NCI-H446 (cell line): ENCODE results near the gene PGR.
"Not testable (repeated sequence)": the region's sequence is repeated elsewhere in the genome, so short reads cannot be mapped to it uniquely, and the experiment has no call there.

Source experiments
- DNase-seq, 2 experiments: peaks; one replicate each; lab custom pipeline; 2025; lab: John Stamatoyannopoulos, UW

Gene PGR

GRCh38 chr11:101082813-101083212 lies 46.8 kb downstream of the PGR start:
- DNase-seq = no peak

- no peak for DNase-seq
Measured at GRCh38 chr11:101063706-101064105, 65.9 kb downstream of the PGR start.

- no peak for DNase-seq
Measured at GRCh38 chr11:101061606-101062005, 68.0 kb downstream of the PGR start.

- no peak for DNase-seq
Measured at GRCh38 chr11:101059331-101059730, 70.3 kb downstream of the PGR start.

- DNase-seq = no peak
Measured at GRCh38 chr11:101053492-101053891, 76.1 kb downstream of the PGR start.

GRCh38 chr11:101051677-101052076 lies 77.9 kb downstream of the PGR start:
- no peak for DNase-seq

- no peak for DNase-seq
Measured at GRCh38 chr11:101049813-101050212, 79.8 kb downstream of the PGR start.

GRCh38 chr11:101049123-101049522 lies 80.5 kb downstream of the PGR start:
- DNase-seq = no peak

- no peak for DNase-seq
Measured at GRCh38 chr11:101048479-101048878, 81.1 kb downstream of the PGR start.

GRCh38 chr11:101046947-101047346 lies 82.7 kb downstream of the PGR start:
- no peak for DNase-seq

- no peak for DNase-seq
Measured at GRCh38 chr11:101045415-101045814, 84.2 kb downstream of the PGR start.

GRCh38 chr11:101043940-101044339 lies 85.7 kb downstream of the PGR start:
- no peak for DNase-seq

- no peak for DNase-seq
Measured at GRCh38 chr11:101035872-101036271, 93.7 kb downstream of the PGR start.

GRCh38 chr11:101034076-101034475 lies 95.5 kb downstream of the PGR start:
- no peak for DNase-seq

GRCh38 chr11:101032991-101033390 lies 96.6 kb downstream of the PGR start:
- DNase-seq = no peak

- no peak for DNase-seq
Measured at GRCh38 chr11:101031713-101032112, 97.9 kb downstream of the PGR start.

GRCh38 chr11:101030692-101031091 lies 98.9 kb downstream of the PGR start:
- no peak for DNase-seq

GRCh38 chr11:101030015-101030414 lies 99.6 kb downstream of the PGR start:
- DNase-seq = no peak

GRCh38 chr11:101028644-101029043 lies 101.0 kb downstream of the PGR start:
- DNase-seq = no peak

- DNase-seq = no peak
Measured at GRCh38 chr11:101022256-101022655, 107.4 kb downstream of the PGR start.

GRCh38 chr11:101019870-101020269 lies 109.7 kb downstream of the PGR start:
- no peak for DNase-seq

- DNase-seq = no peak
Measured at GRCh38 chr11:101014600-101015285, 114.9 kb downstream of the PGR start.

GRCh38 chr11:101013702-101014101 lies 115.9 kb downstream of the PGR start:
- DNase-seq = not testable (repeated sequence)

GRCh38 chr11:101011881-101012280 lies 117.7 kb downstream of the PGR start:
- DNase-seq = no peak
